NB4 (cell line): ENCODE results near the gene DTNB.
"Not testable (repeated sequence)": the region's sequence is repeated elsewhere in the genome, so short reads cannot be mapped to it uniquely, and the experiment has no call there.

Experiments used
- MYC ChIP-seq: IDR thresholded peaks from 2 replicates; pipeline ENCODE4 v1.6.1; 2011; ENCODE audit warnings: low read depth, low read length
- POLR2A ChIP-seq: IDR thresholded peaks from 2 replicates; pipeline ENCODE4 v1.6.1; 2011; ENCODE audit warnings: mild to moderate bottlenecking; ENCODE audit not compliant: insufficient read length; ENCODE audit errors: extremely low read depth
- TF ChIP-seq, protein P1 (sequence below): IDR thresholded peaks from one replicate; pipeline ENCODE4 v1.5.1; 2012; ENCODE audit warnings: low read depth, low read length

DNA sequence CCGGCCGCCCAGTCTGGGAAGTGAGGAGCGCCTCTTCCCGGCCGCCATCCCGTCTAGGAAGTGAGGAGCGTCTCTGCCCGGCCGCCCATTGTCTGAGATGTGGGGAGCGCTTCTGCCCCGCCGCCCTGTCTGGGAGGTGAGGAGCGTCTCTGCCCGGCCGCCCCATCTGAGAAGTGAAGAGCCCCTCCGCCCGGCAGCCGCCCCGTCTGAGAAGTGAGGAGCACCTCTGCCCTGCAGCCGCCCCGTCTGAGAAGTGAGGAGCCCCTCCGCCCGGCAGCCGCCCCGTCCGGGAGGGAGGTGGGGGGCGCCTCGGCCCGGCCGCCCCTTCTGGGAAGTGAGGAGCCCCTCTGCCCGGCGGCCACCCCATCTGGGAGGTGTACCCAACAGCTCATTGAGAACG, 32.2 kb upstream of the DTNB start:
- TF ChIP-seq, protein P1, sequence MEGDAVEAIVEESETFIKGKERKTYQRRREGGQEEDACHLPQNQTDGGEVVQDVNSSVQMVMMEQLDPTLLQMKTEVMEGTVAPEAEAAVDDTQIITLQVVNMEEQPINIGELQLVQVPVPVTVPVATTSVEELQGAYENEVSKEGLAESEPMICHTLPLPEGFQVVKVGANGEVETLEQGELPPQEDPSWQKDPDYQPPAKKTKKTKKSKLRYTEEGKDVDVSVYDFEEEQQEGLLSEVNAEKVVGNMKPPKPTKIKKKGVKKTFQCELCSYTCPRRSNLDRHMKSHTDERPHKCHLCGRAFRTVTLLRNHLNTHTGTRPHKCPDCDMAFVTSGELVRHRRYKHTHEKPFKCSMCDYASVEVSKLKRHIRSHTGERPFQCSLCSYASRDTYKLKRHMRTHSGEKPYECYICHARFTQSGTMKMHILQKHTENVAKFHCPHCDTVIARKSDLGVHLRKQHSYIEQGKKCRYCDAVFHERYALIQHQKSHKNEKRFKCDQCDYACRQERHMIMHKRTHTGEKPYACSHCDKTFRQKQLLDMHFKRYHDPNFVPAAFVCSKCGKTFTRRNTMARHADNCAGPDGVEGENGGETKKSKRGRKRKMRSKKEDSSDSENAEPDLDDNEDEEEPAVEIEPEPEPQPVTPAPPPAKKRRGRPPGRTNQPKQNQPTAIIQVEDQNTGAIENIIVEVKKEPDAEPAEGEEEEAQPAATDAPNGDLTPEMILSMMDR, result not testable (repeated sequence)
- TF ChIP-seq POLR2A, MYC: not testable (repeated sequence)
